PC-3 (cell line): Measurements from ENCODE around the gene NR5A1.

Source experiments
- CTCF ChIP-seq: fragments of 300-600 bp; sonication (generic); conservative IDR thresholded peaks from 2 replicates; pipeline ENCODE4 v1.5.1; 2017; ENCODE audit warnings: antibody characterized with exemption, low read depth, mild to moderate bottlenecking, low read length
- EZH2 ChIP-seq: fragments of 300-600 bp; sonication (generic); IDR thresholded peaks from one replicate; pipeline ENCODE4 v1.6.1; 2017; ENCODE audit warnings: antibody characterized with exemption, mild to moderate bottlenecking, low read length; ENCODE audit not compliant: unreplicated experiment
- EZH2phosphoT487 ChIP-seq: fragments of 300-600 bp; sonication (generic); IDR thresholded peaks from 2 replicates; pipeline ENCODE4 v1.6.1; 2018; ENCODE audit warnings: mild to moderate bottlenecking, antibody characterized with exemption, low read length, borderline replicate concordance

GRCh38 chr9:124535846-124536245 lies 28.6 kb upstream of the NR5A1 start:
- TF ChIP-seq CTCF (no peak), EZH2 (no peak), EZH2phosphoT487 (no peak)
